CD4-positive, alpha-beta memory T cell (primary cell): ENCODE measurements around the gene HS2ST1. TPM values are rescaled to one million over a fixed set of nuclear protein-coding genes. Genes with fewer than 3 reads are reported as not detected.

ENCODE experiments used
- CTCF ChIA-PET: fragments of 350-600 bp; sonication (Branson Sonifier 250); formaldehyde crosslinking; loops from one replicate; lab custom pipeline; 2021; ENCODE audit warnings: inconsistent platforms; ENCODE audit not compliant: partially characterized antibody; lab: Charles Lee
- POLR2A ChIA-PET: fragments of 350-600 bp; sonication (Branson Sonifier 250); formaldehyde crosslinking; loops from one replicate; lab custom pipeline; 2021; ENCODE audit not compliant: partially characterized antibody; lab: Charles Lee
- DNase-seq, 5 donors: peaks; one replicate each; pipeline versions ENCODE4 v3.0.0 to v3.0.0-alpha.2; 2020 to 2022; ENCODE audit warnings: mixed read lengths in 1 of 5
- H3K27ac ChIP-seq: one replicate; pipeline ENCODE4 v1.7.0; 2013; ENCODE audit warnings: low read depth, low read length
- H3K27me3 ChIP-seq: 2 replicates; pipeline ENCODE4 v1.7.0; 2013; ENCODE audit warnings: mild to moderate bottlenecking, low read length, moderate library complexity; ENCODE audit not compliant: insufficient read depth
- H3K36me3 ChIP-seq: 2 replicates; pipeline ENCODE4 v1.7.0; 2013; ENCODE audit warnings: mild to moderate bottlenecking, low read length, moderate library complexity; ENCODE audit not compliant: insufficient read depth
- H3K4me1 ChIP-seq: 2 replicates; pipeline ENCODE4 v1.7.0; 2013; ENCODE audit warnings: mild to moderate bottlenecking, low read length, moderate library complexity; ENCODE audit not compliant: insufficient read depth
- H3K4me3 ChIP-seq, 2 donors: one replicate each; pipeline ENCODE4 v1.7.0; 2013; ENCODE audit warnings: low read length in 2 of 2, mild to moderate bottlenecking in 1 of 2
- H3K9me3 ChIP-seq, 2 donors: one replicate each; pipeline ENCODE4 v1.7.0; 2013; ENCODE audit warnings: low read length in 2 of 2, control low read depth in 1 of 2; ENCODE audit not compliant: control insufficient read depth in 1 of 2
- H3K27ac Mint-ChIP-seq, 7 donors: one replicate each; pipeline ENCODE4 v1.8.0; 2020 to 2021; ENCODE audit warnings: mixed read lengths in 7 of 7, mild to moderate bottlenecking in 6 of 7, inconsistent platforms in 3 of 7, moderate library complexity in 3 of 7
- H3K27me3 Mint-ChIP-seq, 2 donors: one replicate each; pipeline ENCODE4 v1.8.0; 2020 to 2021; ENCODE audit warnings: mixed read lengths in 2 of 2
- H3K36me3 Mint-ChIP-seq, 2 donors: one replicate each; pipeline ENCODE4 v1.8.0; 2020 to 2021; ENCODE audit warnings: mixed read lengths in 2 of 2, inconsistent platforms in 1 of 2, mild to moderate bottlenecking in 1 of 2
- H3K4me1 Mint-ChIP-seq, 4 donors: one replicate each; pipeline ENCODE4 v1.8.0; 2020 to 2021; ENCODE audit warnings: mixed read lengths in 4 of 4, mild to moderate bottlenecking in 1 of 4
- H3K4me3 Mint-ChIP-seq, 8 donors: one replicate each; pipeline ENCODE4 v1.8.0; 2020 to 2021; ENCODE audit warnings: mixed read lengths in 8 of 8, mild to moderate bottlenecking in 7 of 8, moderate library complexity in 6 of 8, inconsistent platforms in 3 of 8
- H3K9me3 Mint-ChIP-seq, 8 donors: one replicate each; pipeline ENCODE4 v1.8.0; 2020 to 2021; ENCODE audit warnings: mixed read lengths in 8 of 8, mild to moderate bottlenecking in 5 of 8, inconsistent platforms in 3 of 8, moderate library complexity in 1 of 8
- intact Hi-C: fragments of 100-400 bp; cut with micrococcal nuclease; formaldehyde crosslinking; loops from one replicate; pipeline ENCODE4 v1.15.1; 2023
- polyA plus RNA-seq, 2 donors: library from polyadenylated mRNA; unstranded; fragments of 300-500 nt; fragmentation: Illumina TruSeq; gene quantifications; one replicate each; pipeline ENCODE4 v1.2.3, GENCODE V29; 2021
- total RNA-seq, 2 experiments: library from RNA; stranded (reverse); gene quantifications; one replicate each; pipeline ENCODE4 v1.2.3, GENCODE V29; 2021

HS2ST1 gene
- total and polyA plus RNA-seq, 4 experiments from 2014 or later, result 5.4 to 15.8 (median 11.2) TPM

DNA sequence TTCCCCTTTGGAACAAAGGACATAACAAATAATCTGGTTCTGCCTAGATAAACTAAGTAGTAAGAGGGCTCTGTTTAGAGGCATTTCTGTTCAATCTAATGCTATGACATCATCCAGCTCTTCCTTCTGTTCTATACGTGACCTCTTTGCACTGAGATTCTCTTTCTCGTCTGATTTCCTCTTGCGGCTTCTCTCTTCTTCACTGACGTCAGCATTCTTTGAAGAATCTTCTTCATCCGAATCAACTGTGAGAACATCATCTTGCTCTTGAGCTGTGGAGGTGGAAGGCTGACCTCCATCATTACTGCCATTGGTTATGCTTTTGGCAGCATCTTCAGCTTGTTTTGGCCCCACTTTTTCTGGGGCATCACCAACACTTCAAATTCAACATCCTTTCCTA lies 130.4 kb downstream of the HS2ST1 start:
- H3K36me3 Mint-ChIP-seq, result peaks cover 5 to 18% of the 10 kb centered on the region in 2 donors
- Histone ChIP-seq H3K36me3 (no peaks in the 10 kb centered on the region), H3K27me3 (no peaks in the 10 kb centered on the region), H3K9me3 (no peaks in the 10 kb centered on the region), H3K27ac (no peak overlapping the region), H3K4me1 (peaks cover 22% of the 10 kb centered on the region), H3K4me3 (no peak overlapping the region)
- CTCF ChIA-PET, result interaction anchor here (1.2 kb wide), 1 partner anchor 39 kb away, joined by 4 read pairs; no protein-coding TSS in a partner anchor
- H3K4me3 Mint-ChIP-seq, result peak overlapping the region in 7 of 8 donors; percentile 0 to 73 (median 27)
- peaks cover 25 to 35% (median 31%) of the 10 kb centered on the region in 4 donors for H3K4me1 Mint-ChIP-seq
- peak; percentile 72 to 86 (median 80) for DNase-seq
- POLR2A ChIA-PET, result interaction anchor here (1.0 kb wide), 1 partner anchor 131 kb away, joined by 5 read pairs; the partner anchor contains the start of genes HS2ST1 and SELENOF
- no peaks in the 10 kb centered on the region for H3K27me3 Mint-ChIP-seq
- intact Hi-C loops, result loop anchor here (10.0 kb wide), 2 partner anchors 130 to 340 kb away; partner anchors contain the start of genes HS2ST1, SELENOF and SH3GLB1
- peaks cover 0 to 9% (median 6%) of the 10 kb centered on the region in 8 donors for H3K9me3 Mint-ChIP-seq
- peak overlapping the region; percentile 62 to 98 (median 96) for H3K27ac Mint-ChIP-seq

DNA sequence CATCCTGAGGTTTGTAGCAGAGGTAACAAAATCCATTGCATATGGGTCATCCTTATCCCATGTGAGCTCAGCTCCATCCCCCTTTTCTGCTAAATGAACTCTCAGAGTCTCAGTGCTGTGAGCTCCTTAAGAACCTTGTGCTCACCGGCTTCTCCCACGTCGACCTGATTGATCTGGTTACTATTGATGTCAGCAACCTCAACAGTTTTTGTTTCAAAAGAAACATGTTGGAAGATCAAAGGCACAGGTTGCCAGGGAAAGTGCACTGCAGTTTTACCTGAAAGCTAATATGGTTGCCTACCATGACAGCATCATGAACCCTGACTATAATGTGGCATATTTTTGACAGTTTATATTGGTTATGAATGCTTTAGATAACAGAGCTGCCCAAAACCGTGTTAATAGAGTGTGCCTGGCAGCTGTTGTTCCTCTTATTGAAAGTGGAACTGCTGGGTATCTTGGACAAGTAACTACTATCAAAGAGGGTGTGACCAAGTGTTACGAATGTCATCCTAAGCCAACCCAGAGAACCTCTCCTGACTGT lies 131.4 kb downstream of the HS2ST1 start:
- H3K4me3 ChIP-seq, result no peak overlapping the region
- no peaks in the 10 kb centered on the region for H3K9me3 ChIP-seq
- peaks cover 0 to 9% (median 6%) of the 10 kb centered on the region in 8 donors for H3K9me3 Mint-ChIP-seq
- intact Hi-C loops, result loop anchor here (10.0 kb wide), 2 partner anchors 131 to 341 kb away; partner anchors contain the start of genes HS2ST1, SELENOF and SH3GLB1
- H3K27ac ChIP-seq, result no peak overlapping the region
- peaks cover 22% of the 10 kb centered on the region for H3K4me1 ChIP-seq
- H3K27me3 Mint-ChIP-seq, result no peaks in the 10 kb centered on the region
- H3K4me1 Mint-ChIP-seq, result peaks cover 29 to 41% (median 35%) of the 10 kb centered on the region in 4 donors
- CTCF ChIA-PET, result interaction anchor here (1.2 kb wide), 1 partner anchor 38 kb away, joined by 4 read pairs; no protein-coding TSS in a partner anchor
- H3K27me3 ChIP-seq, result no peaks in the 10 kb centered on the region
- H3K36me3 ChIP-seq, result no peaks in the 10 kb centered on the region
- H3K4me3 Mint-ChIP-seq, result peak overlapping the region in 7 of 8 donors; percentile 34 to 78 (median 44)
- peak overlapping the region; percentile 62 to 98 (median 96) for H3K27ac Mint-ChIP-seq
- DNase-seq, result peak; percentile 68 to 83 (median 76)
- peaks cover 5 to 18% of the 10 kb centered on the region in 2 donors for H3K36me3 Mint-ChIP-seq
- POLR2A ChIA-PET, result no interaction called here

DNA sequence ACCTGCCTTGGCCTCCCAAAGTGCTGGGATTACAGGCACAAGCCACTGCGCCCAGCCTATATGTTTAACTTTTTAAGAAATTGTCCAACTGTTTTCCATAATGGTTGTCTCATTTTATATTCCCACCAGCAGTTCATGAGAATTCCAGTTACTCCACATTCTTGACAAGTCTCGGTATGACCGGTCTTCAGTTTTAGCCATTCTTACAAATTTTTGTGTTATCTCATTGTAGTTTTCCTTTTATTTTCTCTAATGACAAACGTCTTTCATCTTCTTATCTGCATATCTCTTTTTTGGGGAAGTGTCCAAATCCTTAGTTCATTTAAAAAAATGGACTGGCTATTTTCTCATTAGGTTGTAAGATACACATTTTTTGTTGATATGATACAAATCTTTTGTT lies 132.5 kb downstream of the HS2ST1 start:
- no peaks in the 10 kb centered on the region for H3K27me3 ChIP-seq
- CTCF ChIA-PET, result no interaction called here
- intact Hi-C loops, result loop anchor here (10.0 kb wide), 2 partner anchors 132 to 342 kb away; partner anchors contain the start of genes HS2ST1, SELENOF and SH3GLB1
- H3K9me3 ChIP-seq, result no peaks in the 10 kb centered on the region
- H3K4me3 Mint-ChIP-seq, result no peak overlapping the region
- H3K27me3 Mint-ChIP-seq, result no peaks in the 10 kb centered on the region
- no peak overlapping the region for H3K27ac ChIP-seq
- POLR2A ChIA-PET, result no interaction called here
- peaks cover 0 to 9% (median 6%) of the 10 kb centered on the region in 8 donors for H3K9me3 Mint-ChIP-seq
- H3K36me3 Mint-ChIP-seq, result peaks cover 5 to 18% of the 10 kb centered on the region in 2 donors
- H3K4me1 ChIP-seq, result peaks cover 22% of the 10 kb centered on the region
- no peak overlapping the region for H3K4me3 ChIP-seq
- no peak for DNase-seq
- H3K4me1 Mint-ChIP-seq, result peaks cover 27 to 35% (median 31%) of the 10 kb centered on the region in 4 donors
- H3K36me3 ChIP-seq, result no peaks in the 10 kb centered on the region
- no peak overlapping the region for H3K27ac Mint-ChIP-seq

- ChIA-PET POLR2A (no interaction called here), CTCF (no interaction called here)
- H3K27ac ChIP-seq, result no peak overlapping the region
- no peaks in the 10 kb centered on the region for H3K9me3 ChIP-seq
- Mint-ChIP-seq H3K4me3 (no peak overlapping the region), H3K4me1 (peaks cover 27 to 34% (median 30%) of the 10 kb centered on the region in 4 donors), H3K27me3 (no peaks in the 10 kb centered on the region), H3K27ac (no peak overlapping the region), H3K9me3 (peaks cover 0 to 9% (median 6%) of the 10 kb centered on the region in 8 donors), H3K36me3 (peaks cover 5 to 18% of the 10 kb centered on the region in 2 donors)
- no peaks in the 10 kb centered on the region for H3K36me3 ChIP-seq
- DNase-seq, result no peak
- peaks cover 22% of the 10 kb centered on the region for H3K4me1 ChIP-seq
- intact Hi-C loops, result loop anchor here (10.0 kb wide), 2 partner anchors 133 to 343 kb away; partner anchors contain the start of genes HS2ST1, SELENOF and SH3GLB1
- no peaks in the 10 kb centered on the region for H3K27me3 ChIP-seq
- no peak overlapping the region for H3K4me3 ChIP-seq
Observed at GRCh38 chr1:87048237-87048636, 133.8 kb downstream of the HS2ST1 start.

DNA sequence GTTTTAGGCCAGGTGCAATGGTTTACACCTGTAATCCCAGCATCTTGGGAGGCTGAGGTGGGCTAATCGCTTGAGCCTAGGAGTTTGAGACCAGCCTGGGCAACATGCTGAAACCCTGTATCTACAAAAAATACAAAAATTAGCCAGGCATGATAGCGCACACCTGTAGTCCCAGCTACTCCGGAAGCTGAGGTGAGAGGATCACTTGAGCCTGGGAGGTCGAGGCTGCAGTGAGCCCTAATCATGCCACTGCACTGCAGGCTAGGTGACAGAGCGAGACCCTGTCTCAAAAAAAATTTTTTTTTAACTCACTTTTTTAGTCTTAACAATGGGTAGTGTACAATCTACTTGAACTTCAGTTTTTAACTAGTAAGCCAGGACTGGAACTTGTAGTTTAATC lies 137.5 kb downstream of the HS2ST1 start:
- H3K36me3 ChIP-seq, result no peaks in the 10 kb centered on the region
- H3K9me3 ChIP-seq, result no peaks in the 10 kb centered on the region
- ChIA-PET POLR2A (no interaction called here), CTCF (no interaction called here)
- Mint-ChIP-seq H3K36me3 (peaks cover 0 to 11% of the 10 kb centered on the region in 2 donors), H3K27me3 (no peaks in the 10 kb centered on the region), H3K9me3 (peaks cover 3 to 9% (median 6%) of the 10 kb centered on the region in 8 donors), H3K27ac (no peak overlapping the region), H3K4me3 (no peak overlapping the region), H3K4me1 (peaks cover 11 to 14% (median 13%) of the 10 kb centered on the region in 4 donors)
- no peak for DNase-seq
- intact Hi-C loops, result no loop called here
- H3K27me3 ChIP-seq, result no peaks in the 10 kb centered on the region
- no peak overlapping the region for H3K4me3 ChIP-seq
- H3K27ac ChIP-seq, result no peak overlapping the region
- no peaks in the 10 kb centered on the region for H3K4me1 ChIP-seq

DNA sequence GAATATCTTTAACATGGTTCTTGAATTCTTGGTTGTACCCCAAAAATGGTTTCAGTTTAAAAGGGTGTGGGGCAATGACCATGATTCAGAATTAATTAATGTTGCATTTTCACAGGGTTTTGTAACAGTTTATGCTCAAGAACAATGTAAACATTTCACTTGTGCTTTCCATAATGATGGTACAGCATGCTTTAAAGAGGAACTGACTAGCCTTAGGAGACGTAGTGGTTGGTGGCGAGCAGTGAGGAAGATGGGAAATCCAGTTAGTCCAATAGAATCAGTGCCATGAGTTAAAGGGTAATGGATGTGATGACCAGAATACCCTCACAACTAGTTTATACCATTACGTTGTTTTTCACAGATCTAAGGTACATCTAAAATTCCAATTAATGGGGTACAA lies 138.0 kb downstream of the HS2ST1 start:
- intact Hi-C loops, result no loop called here
- Mint-ChIP-seq H3K9me3 (peaks cover 3 to 9% (median 5%) of the 10 kb centered on the region in 8 donors), H3K4me3 (no peak overlapping the region), H3K36me3 (peaks cover 0 to 8% of the 10 kb centered on the region in 2 donors), H3K27ac (no peak overlapping the region), H3K4me1 (peaks cover 9 to 14% (median 12%) of the 10 kb centered on the region in 4 donors), H3K27me3 (no peaks in the 10 kb centered on the region)
- Histone ChIP-seq H3K36me3 (no peaks in the 10 kb centered on the region), H3K27ac (no peak overlapping the region), H3K4me1 (no peaks in the 10 kb centered on the region), H3K4me3 (no peak overlapping the region), H3K27me3 (no peaks in the 10 kb centered on the region), H3K9me3 (no peaks in the 10 kb centered on the region)
- CTCF ChIA-PET, result no interaction called here
- POLR2A ChIA-PET, result no interaction called here
- DNase-seq, result no peak

DNA sequence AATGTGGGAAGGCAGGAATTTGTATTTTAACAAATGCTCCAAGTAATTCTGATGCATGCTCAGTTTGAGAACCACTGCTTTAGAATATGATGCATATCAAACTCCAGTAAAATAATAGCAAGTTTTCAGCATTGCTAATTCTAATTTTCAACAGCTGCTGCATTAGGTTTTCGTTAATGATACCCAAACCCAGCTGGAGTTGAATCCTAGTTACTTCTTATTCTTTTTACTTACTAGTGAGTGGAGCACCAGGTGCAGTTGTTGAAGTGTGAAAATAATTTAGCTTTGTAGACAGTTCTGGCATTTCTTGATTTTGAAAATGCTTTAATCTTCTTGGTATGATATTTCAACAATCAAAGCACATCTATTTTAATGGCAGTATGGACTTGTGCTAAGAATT lies 138.5 kb downstream of the HS2ST1 start:
- no peak for DNase-seq
- Mint-ChIP-seq H3K27ac (no peak overlapping the region), H3K9me3 (peaks cover 2 to 5% (median 3%) of the 10 kb centered on the region in 8 donors), H3K4me3 (no peak overlapping the region), H3K4me1 (peaks cover 12 to 17% (median 14%) of the 10 kb centered on the region in 4 donors), H3K36me3 (peaks cover 0 to 8% of the 10 kb centered on the region in 2 donors), H3K27me3 (no peaks in the 10 kb centered on the region)
- ChIA-PET POLR2A (no interaction called here), CTCF (no interaction called here)
- no peaks in the 10 kb centered on the region for H3K36me3 ChIP-seq
- no peak overlapping the region for H3K27ac ChIP-seq
- H3K9me3 ChIP-seq, result no peaks in the 10 kb centered on the region
- no peaks in the 10 kb centered on the region for H3K4me1 ChIP-seq
- H3K27me3 ChIP-seq, result no peaks in the 10 kb centered on the region
- intact Hi-C loops, result no loop called here
- no peak overlapping the region for H3K4me3 ChIP-seq
